GM23338 (cell line): ENCODE data around the gene PTGDS.

Experiments
- JUNB ChIP-seq: IDR thresholded peaks from one replicate; pipeline ENCODE4 v1.6.1; 2016; ENCODE audit warnings: antibody characterized with exemption; ENCODE audit not compliant: unreplicated experiment
- POLR2AphosphoS5 ChIP-seq: IDR thresholded peaks from 2 replicates; pipeline ENCODE4 v1.6.1; 2016; ENCODE audit warnings: antibody characterized with exemption, low read depth
- ZNF114 ChIP-seq: fragments of 250-450 bp; sonication (Bioruptor Pico); IDR thresholded peaks from 2 replicates; pipeline ENCODE4 v1.5.0; 2020; ENCODE audit warnings: mild to moderate bottlenecking, moderate library complexity
- TF ChIP-seq, protein P1 (sequence below), 2 experiments: fragments of 200-600 bp in 1 of 2; sonication (generic) in 1 of 2; conservative IDR thresholded peaks; 2 replicates each; pipeline versions ENCODE4 v1.5.1 to v1.6.1; 2016 to 2017; ENCODE audit warnings: antibody characterized with exemption in 2 of 2, low read depth in 2 of 2, mild to moderate bottlenecking in 2 of 2, moderate library complexity in 1 of 2
- TF ChIP-seq, protein P2 (sequence below): IDR thresholded peaks from one replicate; pipeline ENCODE4 v1.6.1; 2018; ENCODE audit warnings: antibody characterized with exemption; ENCODE audit not compliant: unreplicated experiment

DNA sequence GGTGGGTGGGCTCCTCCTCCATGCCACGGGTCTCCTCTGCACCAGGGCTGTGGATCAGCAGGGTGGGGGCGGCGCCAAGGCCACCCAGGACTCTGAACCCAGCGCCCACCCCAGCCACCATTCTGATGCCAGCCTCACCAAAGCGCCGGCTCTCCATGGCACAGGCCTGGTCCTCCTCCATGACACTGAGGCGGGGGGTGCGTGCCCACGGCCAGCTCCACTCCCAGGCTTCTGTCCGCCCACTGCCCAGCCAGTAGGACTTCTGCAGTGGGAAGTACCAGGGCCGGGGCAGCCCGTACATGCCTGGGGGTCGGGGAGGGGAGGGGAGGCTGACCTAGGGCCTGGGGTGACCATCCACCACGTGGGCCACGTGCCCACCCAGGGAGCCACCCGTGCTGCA lies 39.1 kb downstream of the PTGDS start:
- TF ChIP-seq POLR2AphosphoS5 (no peak), JUNB (no peak), ZNF114 (no peak)
- TF ChIP-seq, protein P1, sequence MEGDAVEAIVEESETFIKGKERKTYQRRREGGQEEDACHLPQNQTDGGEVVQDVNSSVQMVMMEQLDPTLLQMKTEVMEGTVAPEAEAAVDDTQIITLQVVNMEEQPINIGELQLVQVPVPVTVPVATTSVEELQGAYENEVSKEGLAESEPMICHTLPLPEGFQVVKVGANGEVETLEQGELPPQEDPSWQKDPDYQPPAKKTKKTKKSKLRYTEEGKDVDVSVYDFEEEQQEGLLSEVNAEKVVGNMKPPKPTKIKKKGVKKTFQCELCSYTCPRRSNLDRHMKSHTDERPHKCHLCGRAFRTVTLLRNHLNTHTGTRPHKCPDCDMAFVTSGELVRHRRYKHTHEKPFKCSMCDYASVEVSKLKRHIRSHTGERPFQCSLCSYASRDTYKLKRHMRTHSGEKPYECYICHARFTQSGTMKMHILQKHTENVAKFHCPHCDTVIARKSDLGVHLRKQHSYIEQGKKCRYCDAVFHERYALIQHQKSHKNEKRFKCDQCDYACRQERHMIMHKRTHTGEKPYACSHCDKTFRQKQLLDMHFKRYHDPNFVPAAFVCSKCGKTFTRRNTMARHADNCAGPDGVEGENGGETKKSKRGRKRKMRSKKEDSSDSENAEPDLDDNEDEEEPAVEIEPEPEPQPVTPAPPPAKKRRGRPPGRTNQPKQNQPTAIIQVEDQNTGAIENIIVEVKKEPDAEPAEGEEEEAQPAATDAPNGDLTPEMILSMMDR (conservative IDR thresholded peaks at IDR 0.05; ENCODE audit: low read depth in 2 of 2), result no peak
- TF ChIP-seq, protein P2, sequence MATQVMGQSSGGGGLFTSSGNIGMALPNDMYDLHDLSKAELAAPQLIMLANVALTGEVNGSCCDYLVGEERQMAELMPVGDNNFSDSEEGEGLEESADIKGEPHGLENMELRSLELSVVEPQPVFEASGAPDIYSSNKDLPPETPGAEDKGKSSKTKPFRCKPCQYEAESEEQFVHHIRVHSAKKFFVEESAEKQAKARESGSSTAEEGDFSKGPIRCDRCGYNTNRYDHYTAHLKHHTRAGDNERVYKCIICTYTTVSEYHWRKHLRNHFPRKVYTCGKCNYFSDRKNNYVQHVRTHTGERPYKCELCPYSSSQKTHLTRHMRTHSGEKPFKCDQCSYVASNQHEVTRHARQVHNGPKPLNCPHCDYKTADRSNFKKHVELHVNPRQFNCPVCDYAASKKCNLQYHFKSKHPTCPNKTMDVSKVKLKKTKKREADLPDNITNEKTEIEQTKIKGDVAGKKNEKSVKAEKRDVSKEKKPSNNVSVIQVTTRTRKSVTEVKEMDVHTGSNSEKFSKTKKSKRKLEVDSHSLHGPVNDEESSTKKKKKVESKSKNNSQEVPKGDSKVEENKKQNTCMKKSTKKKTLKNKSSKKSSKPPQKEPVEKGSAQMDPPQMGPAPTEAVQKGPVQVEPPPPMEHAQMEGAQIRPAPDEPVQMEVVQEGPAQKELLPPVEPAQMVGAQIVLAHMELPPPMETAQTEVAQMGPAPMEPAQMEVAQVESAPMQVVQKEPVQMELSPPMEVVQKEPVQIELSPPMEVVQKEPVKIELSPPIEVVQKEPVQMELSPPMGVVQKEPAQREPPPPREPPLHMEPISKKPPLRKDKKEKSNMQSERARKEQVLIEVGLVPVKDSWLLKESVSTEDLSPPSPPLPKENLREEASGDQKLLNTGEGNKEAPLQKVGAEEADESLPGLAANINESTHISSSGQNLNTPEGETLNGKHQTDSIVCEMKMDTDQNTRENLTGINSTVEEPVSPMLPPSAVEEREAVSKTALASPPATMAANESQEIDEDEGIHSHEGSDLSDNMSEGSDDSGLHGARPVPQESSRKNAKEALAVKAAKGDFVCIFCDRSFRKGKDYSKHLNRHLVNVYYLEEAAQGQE, result no peak
